Mammary epithelial cell (primary cell): ENCODE data around the gene MEF2C.

ENCODE experiments used
- EZH2 ChIP-seq: IDR thresholded peaks from 2 replicates; pipeline ENCODE4 v1.6.1; 2012; ENCODE audit warnings: low read length, inconsistent platforms, borderline replicate concordance
- TF ChIP-seq, protein P1 (sequence below), 2 donors: IDR thresholded peaks in 1 of 2; conservative IDR thresholded peaks in 1 of 2; 2 replicates each; pipeline ENCODE4 v1.5.1; 2011 to 2012; ENCODE audit warnings: inconsistent platforms in 2 of 2, low read length in 2 of 2, mild to moderate bottlenecking in 2 of 2, control low read depth in 1 of 2, low read depth in 1 of 2; ENCODE audit not compliant: insufficient read depth in 1 of 2; ENCODE audit errors: extremely low read depth in 1 of 2

DNA sequence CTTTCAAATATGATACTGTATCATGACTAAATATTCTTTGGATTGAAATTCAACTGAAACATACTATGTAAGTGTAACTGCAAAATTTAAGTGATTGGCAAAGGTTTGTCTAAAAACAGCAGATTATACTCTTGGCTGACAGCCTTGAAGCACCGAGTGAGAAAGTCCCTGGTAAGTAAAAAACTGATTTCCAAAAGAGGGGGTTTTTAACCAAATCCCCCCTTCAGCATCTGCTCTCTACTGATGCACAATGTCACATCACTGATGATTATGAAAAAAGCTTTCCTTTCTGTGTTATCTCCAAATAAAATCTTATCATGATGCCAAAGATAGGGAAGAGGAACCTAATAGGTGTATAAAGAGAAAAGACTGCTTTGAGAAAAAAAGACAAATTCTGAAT, 141.0 kb downstream of the MEF2C start:
- TF ChIP-seq, protein P1, sequence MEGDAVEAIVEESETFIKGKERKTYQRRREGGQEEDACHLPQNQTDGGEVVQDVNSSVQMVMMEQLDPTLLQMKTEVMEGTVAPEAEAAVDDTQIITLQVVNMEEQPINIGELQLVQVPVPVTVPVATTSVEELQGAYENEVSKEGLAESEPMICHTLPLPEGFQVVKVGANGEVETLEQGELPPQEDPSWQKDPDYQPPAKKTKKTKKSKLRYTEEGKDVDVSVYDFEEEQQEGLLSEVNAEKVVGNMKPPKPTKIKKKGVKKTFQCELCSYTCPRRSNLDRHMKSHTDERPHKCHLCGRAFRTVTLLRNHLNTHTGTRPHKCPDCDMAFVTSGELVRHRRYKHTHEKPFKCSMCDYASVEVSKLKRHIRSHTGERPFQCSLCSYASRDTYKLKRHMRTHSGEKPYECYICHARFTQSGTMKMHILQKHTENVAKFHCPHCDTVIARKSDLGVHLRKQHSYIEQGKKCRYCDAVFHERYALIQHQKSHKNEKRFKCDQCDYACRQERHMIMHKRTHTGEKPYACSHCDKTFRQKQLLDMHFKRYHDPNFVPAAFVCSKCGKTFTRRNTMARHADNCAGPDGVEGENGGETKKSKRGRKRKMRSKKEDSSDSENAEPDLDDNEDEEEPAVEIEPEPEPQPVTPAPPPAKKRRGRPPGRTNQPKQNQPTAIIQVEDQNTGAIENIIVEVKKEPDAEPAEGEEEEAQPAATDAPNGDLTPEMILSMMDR (conservative IDR thresholded peaks at IDR 0.05 in 1 of 2, IDR thresholded peaks at IDR 0.05 in 1 of 2; ENCODE audit: extremely low read depth in 1 of 2, insufficient read depth in 1 of 2, low read depth in 1 of 2, low read length in 2 of 2), result no peak
- no peak for TF ChIP-seq EZH2
